ENCODE data around the gene KSR1. TPM values are rescaled to one million over a fixed set of nuclear protein-coding genes. Genes with fewer than 3 reads are reported as not detected.
"Not testable (repeated sequence)": the region's sequence is repeated elsewhere in the genome, so short reads cannot be mapped to it uniquely, and the experiment has no call there.

Gene KSR1
- polyA plus RNA-seq, 5 donors = 50.0 to 72.7 (median 53.4) TPM

DNA sequence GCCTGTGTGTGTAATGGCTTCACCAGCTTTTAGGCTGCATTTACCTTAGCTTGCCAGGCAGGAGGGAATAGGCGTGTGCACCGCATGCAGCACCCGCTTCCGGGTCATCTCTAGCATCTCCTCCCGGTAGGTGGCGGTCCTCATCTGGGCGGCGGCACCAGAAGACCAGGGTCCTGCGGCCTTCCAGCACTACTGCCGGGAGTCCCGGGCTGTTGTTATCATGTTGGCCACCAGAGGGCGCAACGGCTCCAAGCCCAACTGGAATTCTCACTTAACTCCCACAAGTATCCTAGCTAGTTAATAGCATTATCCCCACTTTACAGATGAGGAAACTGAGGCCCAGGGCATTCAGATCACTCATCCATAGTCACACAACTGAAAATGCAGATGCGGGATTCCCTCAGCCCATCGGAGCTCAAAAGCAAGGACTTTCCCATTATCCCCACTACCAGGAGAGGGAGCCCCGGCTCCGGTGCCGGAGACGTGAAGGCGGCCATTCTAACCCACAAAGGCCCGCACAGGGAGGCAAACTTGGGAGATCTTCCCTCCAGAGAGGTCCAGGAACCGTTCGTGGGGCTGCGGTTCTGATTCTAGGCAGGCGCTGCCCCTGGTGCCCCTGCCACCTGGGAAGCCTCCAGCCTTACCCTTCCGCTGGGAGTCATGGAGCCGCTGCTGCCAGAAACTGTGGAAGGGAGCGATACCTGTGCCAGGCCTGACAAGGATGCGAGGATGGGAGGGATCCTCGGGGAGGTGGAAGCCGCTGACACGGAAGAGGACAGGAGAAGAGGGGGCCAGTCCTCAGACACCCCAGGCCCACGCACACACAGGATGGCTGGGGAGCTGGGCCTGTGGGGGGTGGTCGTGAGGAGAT, 198.6 kb downstream of the KSR1 start:
- DNase-seq = peak; percentile 42 to 52

DNA sequence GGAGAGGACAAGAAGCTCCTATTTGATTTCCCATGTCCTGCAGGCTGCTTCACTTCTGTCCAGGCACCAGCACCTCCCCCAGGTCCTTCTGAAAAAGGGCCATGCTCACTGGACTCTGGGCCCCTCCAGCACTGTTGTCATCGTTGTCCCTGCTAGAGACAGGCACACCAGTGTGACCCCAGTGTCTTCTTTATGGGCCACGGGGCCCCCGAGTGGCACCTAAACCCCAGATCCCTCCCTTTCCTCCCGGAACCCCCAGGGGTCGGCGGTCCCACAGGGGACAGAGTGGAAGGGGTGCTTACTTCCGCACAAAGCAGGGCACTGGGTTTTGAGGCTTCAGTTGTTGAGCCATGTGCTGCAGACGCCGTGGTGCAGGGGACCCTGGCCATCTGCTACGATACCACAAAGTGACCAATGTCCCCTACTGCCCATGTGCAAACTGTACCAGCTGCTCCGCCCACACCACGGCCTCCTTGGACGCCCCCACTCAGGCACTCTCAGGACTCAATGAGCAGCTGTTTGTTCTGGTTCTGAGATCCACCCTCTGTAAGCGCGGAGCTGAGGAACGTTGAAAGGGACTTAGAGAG, 199.4 kb downstream of the KSR1 start:
- DNase-seq = not testable (repeated sequence)

DNA sequence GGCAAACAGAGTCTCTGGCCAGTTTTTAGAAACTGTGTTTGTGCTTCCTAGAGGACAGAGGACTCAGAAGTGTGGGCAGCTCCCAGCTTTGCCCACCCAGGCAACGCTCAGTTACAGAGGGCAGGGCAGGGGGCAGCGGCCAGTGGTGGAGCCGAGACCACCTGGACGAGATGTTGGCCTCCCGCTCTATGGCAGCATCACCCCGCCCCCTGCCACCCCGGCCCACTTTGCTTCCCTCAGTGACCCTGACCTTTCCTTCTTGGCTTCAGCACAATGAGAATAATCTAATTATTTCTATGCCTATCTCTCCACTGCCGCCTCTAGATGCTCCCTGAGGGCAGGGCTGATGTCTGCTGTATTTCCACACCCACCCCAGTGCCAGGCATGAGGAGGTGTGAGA, 200.4 kb downstream of the KSR1 start:
- DNase-seq = not testable (repeated sequence)

DNA sequence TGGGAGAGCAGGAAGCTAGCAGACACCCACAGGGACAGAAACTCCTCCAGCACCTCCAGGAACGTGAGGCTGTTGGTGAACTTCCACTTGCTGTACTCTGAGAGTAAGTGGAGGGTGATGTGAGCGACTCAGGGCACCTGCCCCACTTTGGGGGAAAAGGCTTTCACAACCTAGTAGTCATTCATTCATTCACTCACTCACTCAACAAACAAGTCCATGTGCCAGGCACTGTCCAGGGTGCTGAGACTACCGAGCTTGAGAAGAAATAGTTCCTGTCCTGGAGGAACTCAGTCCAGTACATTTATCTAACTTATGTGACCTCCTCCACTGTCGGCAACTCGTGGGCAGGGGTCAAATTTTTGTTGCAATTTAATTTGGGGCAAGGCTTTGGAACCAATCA, 201.4 kb downstream of the KSR1 start:
- DNase-seq = no peak

DNA sequence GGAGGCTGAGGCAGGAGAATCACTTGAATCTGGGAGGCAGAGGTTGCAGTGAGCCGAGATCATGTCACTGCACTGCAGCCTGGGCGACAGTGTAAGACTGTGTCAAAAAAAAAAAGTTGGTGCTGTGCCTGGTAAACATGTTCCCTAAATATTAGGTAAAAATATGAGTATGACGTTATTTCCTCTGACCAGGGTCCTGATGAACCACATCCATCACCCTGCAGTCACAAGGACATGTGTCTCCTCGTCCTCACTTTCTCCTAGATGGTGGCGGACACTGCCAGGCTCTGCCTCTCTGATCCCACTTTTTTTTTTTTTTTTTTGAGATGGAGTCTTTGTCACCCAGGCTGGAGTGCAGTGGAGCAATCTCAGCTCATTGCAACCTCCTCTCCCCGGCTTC, 203.4 kb downstream of the KSR1 start:
- DNase-seq = no peak

DNA sequence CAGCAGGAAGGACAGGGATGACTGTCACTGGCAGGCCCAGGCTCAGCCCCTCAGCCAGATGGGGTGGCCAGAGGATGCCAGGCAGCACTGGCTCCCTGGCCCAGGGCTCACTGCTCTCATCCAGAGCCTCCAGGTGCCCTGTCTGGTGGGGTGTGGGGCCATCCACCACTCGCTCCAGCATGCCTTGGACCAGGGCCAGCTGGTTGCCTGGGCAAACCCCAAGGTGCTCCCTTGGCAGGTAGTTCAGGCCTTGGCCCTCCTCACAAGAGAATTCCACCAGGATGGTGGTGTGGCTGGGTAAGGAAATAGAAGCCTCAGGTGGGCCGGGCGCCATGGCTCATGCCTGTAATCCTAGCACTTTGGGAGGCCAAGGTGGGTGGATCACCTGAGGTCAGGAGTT, 204.2 kb downstream of the KSR1 start:
- DNase-seq = no peak

DNA sequence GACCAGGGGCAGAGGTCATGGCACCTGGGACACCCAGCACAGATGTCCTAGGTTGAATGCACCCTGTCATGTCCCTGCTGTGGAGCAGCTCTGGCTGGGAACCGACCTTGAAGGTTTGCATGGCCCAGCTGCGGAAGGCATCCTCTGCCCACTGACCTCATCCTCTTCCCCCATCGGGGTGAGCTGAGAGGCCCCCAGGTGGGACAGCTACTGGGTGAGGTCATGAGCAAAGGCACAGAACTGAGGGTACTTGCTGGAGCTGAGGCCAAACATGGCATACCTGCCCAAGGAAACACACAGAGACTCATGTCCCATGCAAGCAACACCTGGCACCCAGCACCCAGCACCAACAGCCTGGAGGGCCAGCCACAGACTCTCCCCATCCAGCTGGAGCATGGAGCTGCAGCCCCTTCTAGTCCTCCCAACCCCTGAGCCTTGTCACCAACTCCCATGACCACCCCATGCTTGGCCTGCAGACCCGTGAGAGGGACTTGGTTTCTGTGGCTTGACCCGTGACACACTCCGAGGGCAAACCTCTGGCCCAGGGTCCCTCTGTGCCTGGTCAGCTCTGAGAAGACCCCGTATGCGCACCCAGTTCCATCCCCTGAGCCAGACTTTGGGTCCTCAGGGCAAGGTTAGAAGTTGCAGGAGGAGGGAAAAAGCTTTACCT, 207.8 kb downstream of the KSR1 start:
- DNase-seq = no peak

DNA sequence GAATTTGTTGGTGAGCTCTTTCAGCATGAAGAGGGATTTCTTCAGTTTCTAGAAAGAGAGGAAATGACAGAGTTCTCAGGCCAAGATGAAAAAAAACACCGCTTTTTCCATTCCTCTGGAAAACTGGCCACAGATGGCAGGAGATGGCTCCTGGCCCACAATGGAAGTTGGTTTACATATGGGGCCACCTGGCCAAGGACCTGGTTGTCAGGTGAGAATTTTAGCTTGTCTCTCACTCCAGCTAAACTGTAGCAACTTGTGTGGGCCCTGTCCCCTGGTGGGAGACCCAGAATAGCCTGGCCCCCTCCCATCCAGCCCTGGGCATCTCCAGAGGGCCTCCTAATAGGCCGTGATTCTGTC, 208.3 kb downstream of the KSR1 start:
- DNase-seq = no peak

DNA sequence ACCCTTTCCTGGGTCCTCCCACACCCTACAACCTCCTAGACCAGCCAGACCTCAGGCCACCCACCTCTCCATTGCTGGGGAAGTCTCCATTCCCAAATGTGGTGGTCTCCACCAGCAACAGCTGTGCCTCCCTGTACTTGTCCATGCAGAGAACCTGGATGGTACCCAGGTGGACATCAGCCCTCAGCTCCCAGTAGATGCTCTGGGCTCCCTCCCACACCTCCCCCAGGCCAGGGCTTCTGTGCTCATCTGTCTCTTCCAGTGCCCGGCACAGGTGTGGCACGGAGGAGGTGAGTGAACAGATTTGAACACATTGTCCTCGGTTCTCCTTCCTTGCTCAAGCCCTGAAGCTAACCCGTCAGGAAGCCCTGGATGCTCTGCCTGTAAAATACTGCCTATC, 209.3 kb downstream of the KSR1 start:
- DNase-seq = no peak

DNA sequence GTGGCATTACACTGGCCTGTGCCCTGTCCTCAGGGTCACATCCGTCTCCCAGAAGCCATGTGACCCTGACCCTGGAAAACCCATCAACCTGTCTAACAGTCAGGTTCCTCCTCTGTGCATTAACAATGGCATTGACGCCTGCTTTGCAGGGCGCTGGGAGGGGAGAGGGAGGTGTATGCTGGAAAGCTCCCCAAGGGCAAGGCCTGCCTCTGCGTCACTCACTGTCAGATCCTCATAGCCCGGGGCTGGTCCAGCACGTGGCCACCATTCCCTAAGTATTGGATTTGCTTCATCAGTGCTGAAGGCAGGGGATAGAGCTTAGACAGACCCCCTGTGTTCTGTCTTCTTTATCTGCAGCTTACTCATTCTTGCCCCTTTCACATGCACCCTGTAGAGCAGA, 210.0 kb downstream of the KSR1 start:
- DNase-seq = not testable (repeated sequence)

DNA sequence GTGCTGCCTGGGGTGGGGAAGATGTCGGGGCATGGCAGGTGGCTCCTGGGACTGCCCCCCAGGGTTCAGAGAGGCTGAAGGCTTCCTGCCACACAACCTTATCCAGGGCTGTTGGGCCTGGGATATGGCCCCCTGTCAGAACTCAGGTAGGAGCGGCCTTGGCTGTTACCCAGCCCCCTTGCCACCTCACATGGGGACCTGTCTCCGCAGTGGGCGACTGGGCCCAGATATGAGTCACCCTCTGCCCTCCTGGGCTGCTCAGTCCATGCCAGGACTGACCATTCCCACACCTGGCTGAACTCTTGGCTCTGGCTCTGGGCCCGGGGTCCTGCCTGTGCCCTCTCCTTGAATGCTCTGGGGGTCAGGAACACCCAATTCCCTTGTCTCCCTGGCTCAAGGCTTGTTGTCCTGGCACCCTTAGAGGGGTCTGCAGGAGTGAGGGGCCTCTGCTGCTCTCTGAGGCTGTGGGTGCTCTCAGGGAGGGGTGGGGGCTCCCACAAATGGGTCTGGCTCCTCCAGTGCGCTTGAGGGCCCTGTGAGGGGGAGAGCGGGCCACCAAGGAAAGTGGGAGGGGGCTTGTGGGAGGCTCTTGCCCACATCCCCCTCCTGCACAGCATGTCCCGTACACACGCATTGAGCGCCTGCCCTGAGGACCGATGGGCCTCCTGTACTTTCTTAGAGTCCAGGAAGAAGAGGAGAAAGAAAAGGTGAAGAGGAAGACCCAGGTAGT, 210.7 kb downstream of the KSR1 start:
- no peak for DNase-seq

DNA sequence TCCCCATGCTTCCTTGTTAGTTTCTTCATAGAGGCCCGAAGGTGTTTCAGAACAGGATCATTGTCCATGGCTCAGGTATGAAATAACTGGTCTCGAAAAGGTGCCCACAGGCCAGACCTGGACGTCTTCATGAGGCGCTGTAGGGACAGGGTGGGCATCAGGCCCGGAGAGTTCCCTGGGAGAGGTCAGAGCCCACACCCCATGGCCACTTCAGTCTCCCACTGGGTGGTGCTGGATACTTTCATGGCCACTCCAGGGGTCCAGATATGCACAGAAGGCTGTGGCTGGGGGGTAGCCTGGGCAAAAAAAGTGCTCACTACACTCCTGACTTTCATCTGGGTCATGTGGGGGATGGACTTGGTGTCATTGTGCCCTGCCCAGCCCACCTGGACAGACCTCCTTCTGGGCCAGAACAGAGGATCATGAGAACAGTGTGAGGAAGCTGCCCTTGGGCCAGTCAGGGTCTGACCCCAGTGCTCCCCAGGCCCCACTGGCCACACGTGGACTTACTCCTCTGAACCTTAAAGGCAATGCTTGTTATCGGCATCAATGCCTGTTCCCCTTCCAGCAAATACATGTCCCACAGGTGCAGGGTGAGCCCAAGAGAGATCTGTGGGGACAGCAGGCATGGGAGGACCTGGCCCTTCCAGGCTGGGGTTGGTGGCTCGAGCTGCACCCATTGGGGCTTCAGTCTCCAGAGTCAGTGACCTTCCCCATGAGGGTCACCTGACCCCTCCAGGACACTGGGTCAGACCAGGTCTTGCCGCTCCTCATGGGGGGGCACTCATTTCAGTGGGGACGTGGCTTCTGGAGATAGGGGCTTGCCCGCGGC, 211.6 kb downstream of the KSR1 start:
- DNase-seq = no peak

DNA sequence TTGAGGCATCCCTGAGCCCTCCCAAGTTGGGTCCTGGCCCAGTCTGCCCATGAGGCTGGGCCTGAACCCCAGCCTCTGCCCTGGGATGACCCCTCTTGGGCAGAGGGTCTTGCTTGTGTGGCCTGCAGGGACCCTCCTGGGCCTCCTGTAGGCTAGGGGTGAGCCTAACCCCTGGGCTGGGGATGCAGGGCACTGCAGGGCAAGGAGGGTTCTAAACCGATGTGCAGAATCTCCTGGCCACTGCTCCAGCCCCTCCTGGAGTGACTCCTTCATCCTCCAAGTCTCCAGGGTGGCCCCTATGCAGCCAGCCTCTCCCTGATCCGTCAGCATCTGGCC, 212.2 kb downstream of the KSR1 start:
- no peak for DNase-seq

DNA sequence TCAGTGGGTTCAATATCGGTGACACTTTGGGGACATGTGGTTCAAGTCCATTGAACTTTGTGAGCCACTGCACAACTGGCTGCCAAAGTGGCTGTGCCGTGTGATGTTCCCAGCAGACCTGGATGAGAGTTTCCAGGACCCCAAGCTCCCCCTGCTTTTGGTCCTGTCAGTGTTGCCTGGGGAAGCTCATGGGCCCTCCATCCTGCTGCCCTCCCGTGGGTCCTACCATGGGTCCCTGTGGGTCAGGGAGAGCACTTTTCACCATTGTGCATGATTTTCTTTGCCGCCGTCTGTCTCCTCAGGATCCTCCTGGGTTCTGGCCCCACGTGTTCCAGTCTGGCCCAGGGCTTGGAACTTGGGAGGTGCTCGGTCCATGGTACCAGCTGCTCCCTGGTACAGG, 212.9 kb downstream of the KSR1 start:
- no peak for DNase-seq

DNA sequence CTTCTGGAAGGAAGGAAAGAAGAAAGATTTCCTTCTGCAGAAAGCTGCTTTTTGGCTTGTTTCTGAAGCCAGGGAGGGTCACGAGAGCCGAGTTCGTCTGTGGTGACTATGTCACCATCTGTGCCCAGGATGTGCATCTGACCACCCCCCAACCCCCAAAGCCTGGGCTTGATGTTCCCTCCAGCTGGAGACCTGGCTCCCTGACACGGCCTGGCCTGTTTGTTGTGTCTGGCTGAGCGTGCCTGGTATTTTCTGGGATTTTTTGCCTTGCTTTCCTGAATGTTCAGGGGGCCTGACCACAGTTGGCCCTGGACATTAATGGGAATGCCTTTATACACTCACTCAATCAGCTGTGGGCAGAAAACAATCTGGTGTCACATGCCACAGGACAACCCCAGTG, 213.6 kb downstream of the KSR1 start:
- DNase-seq = no peak

DNA sequence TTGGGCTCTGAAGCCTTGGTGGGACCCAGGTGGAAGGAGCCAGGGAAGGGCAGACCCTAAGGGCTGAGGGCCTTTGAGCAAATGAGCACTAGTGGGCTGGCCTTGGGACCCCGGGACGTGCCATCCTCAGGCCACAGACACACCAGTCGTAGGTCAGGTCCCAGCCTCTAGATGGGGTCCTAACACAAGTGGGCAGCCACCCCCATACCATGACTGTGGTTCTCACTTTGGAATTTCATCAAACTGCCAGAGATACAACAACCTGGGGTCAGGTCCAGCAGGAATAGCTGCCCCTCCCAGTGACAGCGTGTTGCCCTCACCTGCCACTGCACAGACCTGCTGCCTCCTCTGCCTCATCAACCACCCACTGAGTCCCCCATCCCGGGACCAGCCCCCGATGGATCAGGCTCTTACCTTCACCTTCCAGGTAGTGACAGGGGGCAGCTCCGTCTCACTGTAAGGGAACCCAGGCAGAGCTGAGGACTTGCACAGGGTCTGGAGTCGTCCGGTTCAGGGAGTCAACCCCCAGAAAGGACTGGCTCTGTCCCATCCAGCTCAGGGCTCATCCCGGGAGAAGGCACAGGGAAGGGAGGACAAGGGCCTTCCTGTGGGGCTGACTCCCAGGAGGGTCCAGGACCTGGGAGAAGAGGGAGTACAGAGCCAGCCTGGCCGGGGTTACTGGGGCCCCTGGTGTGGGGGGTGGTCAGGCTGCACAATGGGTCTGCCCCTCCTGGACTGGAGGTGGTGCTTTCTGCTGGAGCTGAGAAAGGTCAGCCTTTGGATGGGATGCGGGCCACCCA, 214.7 kb downstream of the KSR1 start:
- DNase-seq = no peak

DNA sequence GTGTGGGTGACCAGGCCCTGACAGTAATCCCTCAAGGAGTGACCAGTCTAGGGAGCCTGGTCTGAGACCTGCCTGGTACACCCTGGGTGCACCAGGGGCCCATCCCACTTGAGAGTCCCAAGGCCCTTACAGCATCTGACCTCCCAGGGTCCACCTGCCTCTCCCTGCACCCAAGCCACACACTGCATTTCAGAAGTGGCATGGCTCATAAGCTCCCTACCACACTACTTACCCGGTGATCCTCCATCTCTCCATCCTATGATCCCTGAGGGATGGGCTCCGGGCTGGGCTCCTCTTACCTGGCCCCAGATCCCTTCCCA, 215.3 kb downstream of the KSR1 start:
- no peak for DNase-seq

DNA sequence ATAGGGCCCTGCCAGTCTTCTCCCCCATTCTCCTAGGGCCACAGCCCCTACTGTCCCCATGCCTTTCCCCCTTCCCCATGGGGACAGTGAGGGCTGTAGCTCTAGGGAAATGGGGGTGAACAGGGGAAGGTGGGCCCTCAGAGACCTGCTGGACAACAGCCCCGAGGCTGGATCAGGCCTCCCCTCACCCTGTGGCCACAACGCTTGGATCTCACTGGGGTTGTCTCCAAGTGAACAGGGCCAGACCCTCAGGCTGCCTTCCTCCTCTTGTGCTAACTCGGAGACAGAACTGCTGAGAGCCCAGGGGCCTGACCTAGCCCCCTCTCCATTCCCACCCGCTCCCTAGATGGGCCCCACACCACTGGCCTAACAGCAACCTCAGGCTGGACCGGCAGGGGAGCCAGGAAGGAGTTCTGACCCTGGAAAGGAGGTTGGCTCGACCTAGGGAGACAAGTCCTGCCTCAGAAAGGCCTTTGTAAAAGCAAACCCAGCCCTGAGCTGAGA, 215.8 kb downstream of the KSR1 start:
- not testable (repeated sequence) for DNase-seq

DNA sequence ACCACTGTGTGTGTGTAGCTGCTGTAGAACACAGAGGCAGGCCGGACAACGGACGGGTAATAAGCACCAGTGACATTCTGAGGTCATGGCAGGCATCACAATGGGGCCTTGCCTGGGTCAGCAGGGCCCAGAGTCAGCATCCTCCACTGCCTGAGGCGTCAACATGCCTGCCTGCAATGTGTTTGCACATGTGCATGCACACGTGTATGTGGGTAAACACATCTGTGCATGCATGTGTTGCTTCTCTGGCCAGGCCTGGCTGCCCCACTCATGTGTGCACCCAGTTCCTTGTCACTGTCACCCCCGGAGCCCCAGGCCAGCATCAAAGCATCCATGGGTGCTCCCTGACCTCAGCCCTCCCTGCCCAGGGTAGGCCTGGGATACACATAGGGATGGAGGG, 218.1 kb downstream of the KSR1 start:
- DNase-seq = no peak

All from right lung (tissue), 5 donors.